OCI-LY7 (cell line): ENCODE data around the gene CEP192. TPM values are rescaled to one million over a fixed set of nuclear protein-coding genes. Genes with fewer than 3 reads are reported as not detected.

Experiments used
- BruUV-seq: library from RNA; stranded (reverse); fragments of 400-500 nt; replicated peaks from 2 replicates; lab custom pipeline; 2021; lab: Mats Ljungman, UMichigan
- CTCF ChIA-PET: fragments of 300-600 bp; sonication (Branson Sonifier 250); formaldehyde crosslinking; loops from one replicate; lab custom pipeline; 2022; ENCODE audit warnings: antibody characterized with exemption; ENCODE audit not compliant: unreplicated experiment; lab: Charles Lee
- POLR2A ChIA-PET: fragments of 300-600 bp; sonication (Branson Sonifier 250); formaldehyde crosslinking; loops from one replicate; lab custom pipeline; 2022; ENCODE audit warnings: antibody characterized with exemption; lab: Charles Lee
- DNase-seq: peaks from one replicate; pipeline ENCODE4 v3.0.0-alpha.2; 2015; ENCODE audit warnings: low spot score
- H2AFZ ChIP-seq: fragments of 200-600 bp; sonication (generic), shearing (Covaris generic); 2 replicates; pipeline ENCODE4 v1.6.1; 2014; ENCODE audit warnings: mild to moderate bottlenecking, antibody characterized with exemption, low read length, moderate library complexity
- H3K27ac ChIP-seq: fragments of 200-600 bp; sonication (generic); 2 replicates; pipeline ENCODE4 v1.5.1; 2014; ENCODE audit warnings: mixed run types, low read depth, mild to moderate bottlenecking, moderate library complexity, low read length, inconsistent platforms; ENCODE audit not compliant: poor library complexity, severe bottlenecking
- H3K36me3 ChIP-seq: fragments of 200-600 bp; sonication (generic); 2 replicates; pipeline ENCODE4 v1.6.1; 2014; ENCODE audit warnings: mild to moderate bottlenecking, antibody characterized with exemption, low read length, moderate library complexity, mixed read lengths; ENCODE audit not compliant: insufficient read depth
- H3K4me1 ChIP-seq: fragments of 200-600 bp; sonication (generic); 2 replicates; pipeline ENCODE4 v1.5.1; 2014; ENCODE audit warnings: mild to moderate bottlenecking, low read length; ENCODE audit not compliant: insufficient read depth, poor library complexity, severe bottlenecking
- H3K4me2 ChIP-seq: fragments of 200-600 bp; sonication (generic); 2 replicates; pipeline ENCODE4 v1.6.1; 2014; ENCODE audit warnings: mild to moderate bottlenecking, low read length
- H3K4me3 ChIP-seq: fragments of 200-600 bp; sonication (generic); 2 replicates; pipeline ENCODE4 v1.5.1; 2014; ENCODE audit warnings: mild to moderate bottlenecking, low read depth, low read length; ENCODE audit not compliant: poor library complexity, severe bottlenecking
- H3K79me2 ChIP-seq: fragments of 200-600 bp; sonication (generic); 2 replicates; pipeline ENCODE4 v1.6.1; 2016; ENCODE audit warnings: low read depth, mild to moderate bottlenecking, low read length, moderate library complexity, mixed read lengths; ENCODE audit not compliant: insufficient read depth
- H3K9me2 ChIP-seq: fragments of 200-600 bp; sonication (generic); 2 replicates; pipeline ENCODE4 v1.6.1; 2016; ENCODE audit warnings: mild to moderate bottlenecking, low read length, mixed read lengths; ENCODE audit not compliant: insufficient read depth
- H3K9me3 ChIP-seq: fragments of 200-600 bp; sonication (generic); 2 replicates; pipeline ENCODE4 v1.6.1; 2014; ENCODE audit warnings: mild to moderate bottlenecking, mixed run types, low read length, mixed read lengths
- H4K20me1 ChIP-seq: fragments of 200-600 bp; sonication (generic); 2 replicates; pipeline ENCODE4 v1.6.1; 2014; ENCODE audit warnings: mild to moderate bottlenecking, antibody characterized with exemption, low read length, moderate library complexity, mixed read lengths; ENCODE audit not compliant: insufficient read depth
- EZH2phosphoT487 ChIP-seq: fragments of 200-600 bp; sonication (generic); IDR thresholded peaks from 2 replicates; pipeline ENCODE4 v1.6.1; 2018; ENCODE audit warnings: low read depth, borderline replicate concordance, mild to moderate bottlenecking, mixed run types, antibody characterized with exemption, low read length, moderate library complexity, mixed read lengths
- intact Hi-C: fragments of 100-400 bp; cut with micrococcal nuclease; formaldehyde crosslinking; loops from one replicate; pipeline ENCODE4 v1.10.0; 2022; ENCODE audit not compliant: unreplicated experiment
- total RNA-seq, 2 experiments: library from RNA; depleted of rRNA in 1 of 2; stranded (reverse); fragments of >200 nt in 1 of 2; shearing (Covaris generic) in 1 of 2; gene quantifications; 2 replicates each; pipeline ENCODE4 v1.2.3, GENCODE V29; 2014 to 2022
- TF ChIP-seq, protein P1 (sequence below): fragments of 200-600 bp; sonication (generic); conservative IDR thresholded peaks from 2 replicates; pipeline ENCODE4 v1.5.1; 2014; ENCODE audit warnings: mild to moderate bottlenecking, antibody characterized with exemption, low read length, moderate library complexity, mixed read lengths

The CEP192 gene
- total RNA-seq, 2 experiments from 2014 or later = 55.5 to 59.9 TPM

DNA sequence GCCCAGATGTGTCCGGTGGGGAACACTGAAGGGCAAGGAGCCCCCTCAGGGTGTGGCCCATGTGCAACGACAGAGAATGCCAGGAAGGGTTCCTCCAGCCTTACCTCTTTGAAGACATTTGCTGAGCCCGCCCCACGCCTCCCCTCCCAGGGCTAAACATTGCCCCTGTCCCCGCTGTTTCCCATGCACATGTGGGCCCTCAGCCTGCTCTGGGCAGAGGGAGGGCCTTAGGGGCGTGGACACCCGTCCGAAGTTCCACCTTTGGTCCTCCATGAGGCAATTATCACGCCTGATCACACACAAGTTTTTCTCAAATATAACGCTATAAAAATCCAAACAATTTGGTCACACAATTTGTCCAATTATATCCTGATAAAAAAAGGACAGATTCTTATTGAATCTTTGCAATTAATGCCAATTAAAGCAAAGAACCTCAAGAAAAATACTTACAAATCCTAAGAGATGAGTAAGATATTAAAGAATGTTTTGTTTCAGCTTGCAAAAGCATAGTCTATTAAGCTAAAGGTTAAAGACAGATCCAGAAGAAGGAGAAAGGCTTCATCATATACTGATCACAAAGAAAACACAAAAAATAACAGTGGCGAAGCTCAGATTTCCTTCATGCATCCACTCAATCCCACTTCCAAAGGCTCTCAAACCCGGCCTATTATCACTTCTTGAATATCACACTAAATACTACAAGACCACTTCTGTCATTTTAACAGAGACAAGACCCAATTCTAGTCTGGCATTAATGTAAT, 172.2 kb downstream of the CEP192 start:
- Histone ChIP-seq H3K9me2 (no peaks in the 10 kb centered on the region), H3K4me1 (no peaks in the 10 kb centered on the region), H3K4me2 (no peak overlapping the region), H3K4me3 (no peak overlapping the region), H2AFZ (no peak overlapping the region), H3K79me2 (no peaks in the 10 kb centered on the region), H3K9me3 (peaks cover 3% of the 10 kb centered on the region; the same call in 1 of the 2 replicates), H4K20me1 (no peaks in the 10 kb centered on the region), H3K27ac (no peak overlapping the region), H3K36me3 (no peaks in the 10 kb centered on the region)
- no peak for DNase-seq
- intact Hi-C loops = no loop called here
- POLR2A ChIA-PET = no interaction called here
- no TSS peak for BruUV-seq
- CTCF ChIA-PET = no interaction called here
- TF ChIP-seq, protein P1, sequence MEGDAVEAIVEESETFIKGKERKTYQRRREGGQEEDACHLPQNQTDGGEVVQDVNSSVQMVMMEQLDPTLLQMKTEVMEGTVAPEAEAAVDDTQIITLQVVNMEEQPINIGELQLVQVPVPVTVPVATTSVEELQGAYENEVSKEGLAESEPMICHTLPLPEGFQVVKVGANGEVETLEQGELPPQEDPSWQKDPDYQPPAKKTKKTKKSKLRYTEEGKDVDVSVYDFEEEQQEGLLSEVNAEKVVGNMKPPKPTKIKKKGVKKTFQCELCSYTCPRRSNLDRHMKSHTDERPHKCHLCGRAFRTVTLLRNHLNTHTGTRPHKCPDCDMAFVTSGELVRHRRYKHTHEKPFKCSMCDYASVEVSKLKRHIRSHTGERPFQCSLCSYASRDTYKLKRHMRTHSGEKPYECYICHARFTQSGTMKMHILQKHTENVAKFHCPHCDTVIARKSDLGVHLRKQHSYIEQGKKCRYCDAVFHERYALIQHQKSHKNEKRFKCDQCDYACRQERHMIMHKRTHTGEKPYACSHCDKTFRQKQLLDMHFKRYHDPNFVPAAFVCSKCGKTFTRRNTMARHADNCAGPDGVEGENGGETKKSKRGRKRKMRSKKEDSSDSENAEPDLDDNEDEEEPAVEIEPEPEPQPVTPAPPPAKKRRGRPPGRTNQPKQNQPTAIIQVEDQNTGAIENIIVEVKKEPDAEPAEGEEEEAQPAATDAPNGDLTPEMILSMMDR = no peak
- TF ChIP-seq EZH2phosphoT487 = no peak

DNA sequence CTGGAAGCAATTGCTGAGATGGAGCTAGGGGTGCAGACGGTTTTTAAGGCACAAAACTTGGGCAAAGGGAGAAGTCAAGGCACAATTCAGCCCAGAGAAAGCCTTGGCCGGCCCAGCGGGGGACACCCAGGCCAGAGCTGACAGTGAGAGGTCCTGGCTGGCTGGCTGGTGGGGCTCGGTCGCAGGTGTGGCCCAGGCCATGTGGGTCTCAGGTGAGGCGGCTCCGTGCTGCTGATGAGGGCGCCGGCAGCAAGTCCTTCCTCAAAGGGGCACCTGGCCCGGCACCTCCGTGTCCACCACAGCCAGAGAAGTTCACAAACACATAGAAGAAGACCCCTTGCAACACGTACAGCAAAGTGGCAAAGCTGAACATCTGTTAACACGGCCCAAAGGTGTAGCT, 173.2 kb downstream of the CEP192 start:
- no peak overlapping the region for H3K27ac ChIP-seq
- BruUV-seq = no TSS peak
- intact Hi-C loops = no loop called here
- H3K79me2 ChIP-seq = no peaks in the 10 kb centered on the region
- DNase-seq = no peak
- H3K36me3 ChIP-seq = no peaks in the 10 kb centered on the region
- no peaks in the 10 kb centered on the region for H3K4me1 ChIP-seq
- H3K4me2 ChIP-seq = no peak overlapping the region
- H3K4me3 ChIP-seq = no peak overlapping the region
- H3K9me3 ChIP-seq = no peaks in the 10 kb centered on the region
- POLR2A ChIA-PET = no interaction called here
- H4K20me1 ChIP-seq = no peaks in the 10 kb centered on the region
- TF ChIP-seq, protein P1 = no peak
- TF ChIP-seq EZH2phosphoT487 = no peak
- H2AFZ ChIP-seq = no peak overlapping the region
- H3K9me2 ChIP-seq = no peaks in the 10 kb centered on the region
- CTCF ChIA-PET = no interaction called here

DNA sequence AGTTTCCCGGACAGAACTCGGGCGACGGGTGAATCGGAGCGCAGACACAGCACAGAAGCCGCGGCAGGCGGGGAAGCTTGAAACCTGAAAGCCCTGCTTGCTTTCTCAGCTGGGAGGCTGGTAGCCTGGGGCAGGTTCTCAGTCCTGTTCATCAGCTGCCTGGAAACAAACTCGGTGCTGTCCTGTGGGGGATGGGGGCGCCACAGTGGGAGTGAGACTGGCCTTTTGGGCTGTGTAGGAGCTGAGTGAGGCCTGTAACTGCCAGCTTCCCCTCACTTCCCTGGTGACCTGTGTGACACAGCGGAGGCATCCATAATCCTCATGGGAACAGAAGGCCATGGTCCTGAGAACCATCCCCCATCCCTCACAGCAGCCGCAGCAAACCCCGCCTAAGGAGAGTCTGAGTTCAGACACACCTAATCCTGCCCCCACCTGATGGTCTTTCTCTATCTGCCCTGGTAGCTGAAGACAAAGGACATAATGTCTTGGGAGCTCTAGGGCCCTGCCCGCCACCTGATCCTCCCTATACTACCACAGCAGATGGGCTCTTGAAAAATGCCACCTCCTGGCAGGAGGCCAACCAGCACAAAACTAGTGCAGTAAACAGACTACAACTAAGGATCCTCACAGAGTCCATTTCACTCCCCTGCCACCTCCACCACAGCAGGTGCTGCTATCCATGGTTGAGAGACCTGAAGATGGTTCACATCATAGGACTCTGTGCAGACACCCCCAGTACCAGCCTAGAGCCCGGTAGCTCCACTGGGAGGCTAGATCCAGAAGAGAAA, 174.7 kb downstream of the CEP192 start:
- intact Hi-C loops = no loop called here
- DNase-seq = no peak
- TF ChIP-seq EZH2phosphoT487 = no peak
- TF ChIP-seq, protein P1 = no peak
- Histone ChIP-seq H3K9me3 (no peaks in the 10 kb centered on the region), H3K4me1 (no peaks in the 10 kb centered on the region), H3K9me2 (no peaks in the 10 kb centered on the region), H2AFZ (no peak overlapping the region), H4K20me1 (no peaks in the 10 kb centered on the region), H3K27ac (no peak overlapping the region), H3K4me2 (no peak overlapping the region), H3K79me2 (no peaks in the 10 kb centered on the region), H3K4me3 (no peak overlapping the region), H3K36me3 (no peaks in the 10 kb centered on the region)
- BruUV-seq = no TSS peak
- POLR2A ChIA-PET = no interaction called here
- CTCF ChIA-PET = no interaction called here
